Kidney (tissue), 14 donors: Measurements from ENCODE around the gene KCNN1. TPM values are rescaled to one million over a fixed set of nuclear protein-coding genes. Genes with fewer than 3 reads are reported as not detected.

ENCODE experiments used
- DNase-seq, 5 donors: peaks; one replicate each; pipeline ENCODE4 v3.0.0-alpha.2; 2013 to 2020
- FAIRE-seq: peaks from 2 replicates; lab custom pipeline; 2012; peaks lifted over from hg19 to GRCh38; lab: Jason Lieb, UNC
- H3K27ac ChIP-seq, 2 donors: one replicate each; pipeline ENCODE4 v1.7.0; 2013; ENCODE audit warnings: low read depth in 2 of 2, low read length in 2 of 2, inconsistent platforms in 1 of 2
- H3K27me3 ChIP-seq: one replicate; pipeline ENCODE4 v1.7.1; 2013; ENCODE audit warnings: low read length, inconsistent platforms; ENCODE audit not compliant: control insufficient read depth, insufficient read depth
- H3K36me3 ChIP-seq, 3 donors: one replicate each; pipeline versions ENCODE4 v1.7.0 to v1.7.1; 2013; ENCODE audit warnings: low read length in 3 of 3, control low read depth in 1 of 3, inconsistent platforms in 1 of 3; ENCODE audit not compliant: insufficient read depth in 3 of 3, control insufficient read depth in 2 of 3
- H3K4me1 ChIP-seq, 3 donors: one replicate each; pipeline versions ENCODE4 v1.7.0 to v1.7.1; 2013; ENCODE audit warnings: low read length in 3 of 3, inconsistent platforms in 1 of 3, low read depth in 1 of 3; ENCODE audit not compliant: control insufficient read depth in 2 of 3, insufficient read depth in 2 of 3
- H3K4me3 ChIP-seq, 3 donors: one replicate each; pipeline versions ENCODE4 v1.7.0 to v1.8.1; 2013; ENCODE audit warnings: low read length in 3 of 3, control low read depth in 1 of 3, inconsistent platforms in 1 of 3
- H3K9ac ChIP-seq, 3 donors: one replicate each; pipeline versions ENCODE4 v1.7.0 to v1.7.1; 2013; ENCODE audit warnings: low read length in 3 of 3, control low read depth in 1 of 3, inconsistent platforms in 1 of 3
- H3K9me3 ChIP-seq, 3 donors: one replicate each; pipeline versions ENCODE4 v1.7.0 to v1.7.1; 2013; ENCODE audit warnings: low read length in 3 of 3, control low read depth in 1 of 3, inconsistent platforms in 1 of 3; ENCODE audit not compliant: control insufficient read depth in 2 of 3, insufficient read depth in 1 of 3
- CTCF ChIP-seq: IDR thresholded peaks from 3 replicates; pipeline ENCODE4 v1.5.1; 2012; ENCODE audit warnings: mild to moderate bottlenecking, moderate library complexity, borderline replicate concordance; ENCODE audit not compliant: insufficient read depth; ENCODE audit errors: extremely low read depth
- intact Hi-C: fragments of 100-400 bp; cut with DNase I; formaldehyde crosslinking; loops from one replicate; pipeline ENCODE4 v1.11.1; 2022
- polyA plus RNA-seq: library from polyadenylated mRNA; stranded (reverse); fragments of 350-450 nt; fragmentation: Illumina TruSeq; extraction: RNeasy Lipid Tissue Mini Kit (QIAGEN cat#74804); gene quantifications from one replicate; pipeline ENCODE4 v1.2.3, GENCODE V29; 2014; ENCODE audit warnings: low read depth, low replicate concordance; ENCODE audit not compliant: insufficient read depth
- total RNA-seq: library from RNA; stranded (reverse); fragmentation: NEBNext Ultra II Directional; extraction: Animal tissue kit (Norgen Biotek cat#: 25700); gene quantifications from one replicate; pipeline ENCODE4 v1.2.1, GENCODE V29; 2021
- donor health status: control.
- donor health status: control.
- donor health status: control.
- donor health status: control.
- donor health status: control.
- donor health status: DM: yes; HTN: yes; CAD: no.
- donor health status: Normal renal cell carcinoma (clear cell type).

KCNN1 gene
- total and polyA plus RNA-seq, 2 donors from 2014 or later: 0.19 to 0.37 TPM

GRCh38 chr19:17948514-17948900 lies 18.4 kb upstream of the KCNN1 start:
- H3K4me1 ChIP-seq: peaks cover 0 to 20% (median 5%) of the 10 kb centered on the region in 3 donors
- H3K27me3 ChIP-seq: no peaks in the 10 kb centered on the region
- no peak overlapping the region for H3K9ac ChIP-seq
- no peaks in the 10 kb centered on the region for H3K36me3 ChIP-seq
- no peak overlapping the region for H3K4me3 ChIP-seq
- no peaks in the 10 kb centered on the region for H3K9me3 ChIP-seq
- no peak overlapping the region for H3K27ac ChIP-seq
- FAIRE-seq: no peak
- no peak for TF ChIP-seq CTCF
- DNase-seq: no peak
- intact Hi-C loops: no loop called here

- DNase-seq: peak in 4 of 5 donors; percentile 21 to 88 (median 54)
- Histone ChIP-seq H3K9ac (no peak overlapping the region), H3K4me1 (peaks cover 0 to 20% (median 5%) of the 10 kb centered on the region in 3 donors), H3K27me3 (peaks cover 4% of the 10 kb centered on the region), H3K9me3 (no peaks in the 10 kb centered on the region), H3K27ac (no peak overlapping the region), H3K36me3 (no peaks in the 10 kb centered on the region), H3K4me3 (no peak overlapping the region)
- no peak for TF ChIP-seq CTCF
- no peak for FAIRE-seq
- intact Hi-C loops: no loop called here
Observed at GRCh38 chr19:17948931-17949930, 17.7 kb upstream of the KCNN1 start.

GRCh38 chr19:17949956-17950309 lies 17.0 kb upstream of the KCNN1 start:
- Histone ChIP-seq H3K27ac (no peak overlapping the region), H3K4me3 (no peak overlapping the region), H3K9ac (no peak overlapping the region), H3K9me3 (no peaks in the 10 kb centered on the region), H3K27me3 (peaks cover 4% of the 10 kb centered on the region), H3K4me1 (peaks cover 0 to 20% (median 5%) of the 10 kb centered on the region in 3 donors), H3K36me3 (no peaks in the 10 kb centered on the region)
- intact Hi-C loops: no loop called here
- TF ChIP-seq CTCF: no peak
- no peak for FAIRE-seq
- DNase-seq: no peak
